HG03342 (cell line): ENCODE data around the gene OTOA.
"Not testable (repeated sequence)": the region's sequence is repeated elsewhere in the genome, so short reads cannot be mapped to it uniquely, and the experiment has no call there.

Experiments used
- ATAC-seq: cut with Tn5 transposase; IDR thresholded peaks from one replicate; pipeline ENCODE4 v1.9.1; 2021; ENCODE audit warnings: mild to moderate bottlenecking, moderate library complexity; ENCODE audit not compliant: unreplicated experiment

OTOA gene

GRCh38 chr16:21663889-21664647 lies at the start of gene OTOA:
Gene OTOA (plus strand): TSS chr16:21663968. CDS start chr16:21678515, 14,547 bp downstream.
- no peak for ATAC-seq

GRCh38 chr16:21614896-21615295 lies 48.9 kb upstream of the OTOA start:
- ATAC-seq = no peak

- ATAC-seq = no peak
Observed at GRCh38 chr16:21617607-21618006, 46.2 kb upstream of the OTOA start.

DNA sequence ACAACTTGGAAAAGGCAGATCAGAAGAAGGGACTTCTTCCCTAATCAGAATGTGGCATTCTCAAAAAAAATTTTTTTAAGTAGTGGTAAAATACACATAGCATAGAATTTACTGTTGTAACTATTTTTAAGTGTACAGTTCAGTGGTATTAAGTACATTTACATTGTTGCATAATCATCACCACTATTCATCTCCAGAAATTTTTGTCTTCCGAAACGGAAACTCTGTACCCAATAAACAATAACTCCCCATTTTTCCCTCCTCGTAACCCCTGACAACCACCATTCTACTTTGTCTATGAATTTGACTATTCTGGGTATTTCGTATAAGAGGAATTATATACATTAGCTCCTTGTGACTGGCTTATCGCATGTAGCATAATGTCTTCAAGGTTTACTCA lies 45.5 kb upstream of the OTOA start:
- no peak for ATAC-seq

DNA sequence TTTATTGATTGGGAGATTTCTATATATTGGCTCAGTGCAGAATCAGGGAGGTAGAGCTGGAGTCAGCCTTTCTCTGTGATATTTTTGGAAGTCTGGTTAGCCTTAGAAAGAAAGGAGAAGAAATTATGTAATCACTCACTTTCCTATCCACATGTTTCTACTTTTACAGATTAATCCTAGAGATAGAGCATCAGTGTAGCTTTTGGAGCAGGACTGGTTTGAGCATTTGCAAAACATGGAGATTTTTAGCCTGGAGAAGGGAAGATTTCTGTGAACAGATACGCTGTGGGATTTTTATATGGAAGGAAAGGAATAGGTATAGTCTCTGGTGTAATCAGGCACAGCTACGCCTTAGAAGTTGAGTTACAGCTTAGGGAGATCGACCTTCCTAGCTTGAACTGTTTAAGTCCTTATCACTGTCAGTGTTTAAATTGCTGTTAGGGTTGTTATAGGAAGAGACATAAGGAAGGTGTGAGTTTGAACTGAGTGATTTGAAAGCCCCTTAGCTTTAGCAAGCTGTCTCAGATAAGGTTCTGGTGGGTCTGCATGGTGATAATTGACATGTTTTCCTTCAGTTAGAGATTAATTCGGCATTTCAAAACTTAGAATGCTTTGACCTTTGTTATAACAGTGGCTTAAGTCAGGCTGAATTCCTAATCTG lies 43.9 kb upstream of the OTOA start:
- no peak for ATAC-seq

DNA sequence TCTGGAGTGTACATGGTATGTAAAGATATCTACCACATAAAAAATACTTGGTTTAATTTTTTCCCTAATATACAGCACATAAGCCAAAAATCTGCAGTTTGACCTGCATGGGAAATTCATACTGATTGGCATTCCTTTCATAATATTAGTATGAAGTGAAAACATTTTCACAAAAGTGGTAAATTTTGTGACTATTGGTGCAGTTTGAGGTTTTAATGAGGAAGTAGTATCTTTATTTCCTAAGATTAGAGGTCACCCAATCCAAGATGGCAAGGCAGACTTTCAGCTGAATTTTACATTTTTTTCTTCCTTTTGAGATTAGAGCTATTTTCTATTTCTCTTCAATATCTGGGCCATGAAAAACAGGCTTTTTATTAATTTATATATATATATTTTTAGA lies 43.2 kb upstream of the OTOA start:
- no peak for ATAC-seq

DNA sequence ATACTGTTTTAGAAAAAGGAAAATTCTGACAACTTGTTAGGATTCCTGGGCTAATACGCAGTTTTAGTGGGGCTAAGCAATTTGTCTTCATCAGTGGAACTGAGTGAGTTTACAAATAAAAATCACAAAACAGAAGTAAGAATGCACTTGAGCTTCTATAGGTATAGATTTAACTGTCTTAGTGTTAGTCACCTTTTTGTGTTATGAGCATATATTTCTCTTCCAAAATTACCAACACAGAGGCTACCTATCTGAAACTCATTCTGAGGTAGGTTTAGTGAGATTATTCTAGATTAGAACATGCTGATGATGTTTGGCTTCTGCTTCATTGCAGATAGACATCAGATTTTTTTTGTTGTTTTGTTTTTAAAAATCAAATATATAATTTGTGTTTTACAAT lies 41.2 kb upstream of the OTOA start:
- no peak for ATAC-seq

GRCh38 chr16:21625026-21625425 lies 38.7 kb upstream of the OTOA start:
- no peak for ATAC-seq

DNA sequence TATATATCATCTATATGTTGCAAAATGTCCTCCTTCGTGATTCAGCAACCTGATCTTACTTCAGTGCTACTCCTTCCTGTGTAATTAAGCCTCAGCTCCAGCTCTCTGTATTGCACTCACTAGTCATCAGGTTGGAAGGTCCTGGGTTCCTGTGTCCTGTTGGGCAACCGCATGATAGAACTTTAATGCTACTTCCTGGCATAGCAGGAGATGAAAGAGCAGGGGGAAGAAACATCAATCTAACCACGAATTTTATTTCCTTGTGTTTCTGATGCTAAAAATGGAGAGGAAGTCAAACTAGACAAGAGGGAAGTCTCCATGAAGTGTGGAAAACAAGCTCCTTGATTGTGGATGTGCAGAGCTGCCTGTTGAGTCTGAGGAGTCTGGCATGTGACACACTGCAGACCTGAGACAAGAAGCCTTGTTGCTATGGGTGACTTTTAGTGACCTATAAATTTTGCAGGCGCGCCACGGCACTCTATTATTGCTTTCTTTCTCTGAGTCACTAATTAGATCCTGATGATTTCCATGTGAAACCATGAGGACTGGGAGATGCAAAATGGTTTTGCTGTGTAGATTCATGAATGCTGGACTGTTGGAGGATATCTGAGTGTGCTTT lies 37.0 kb upstream of the OTOA start:
- ATAC-seq = no peak

- no peak for ATAC-seq
Observed at GRCh38 chr16:21628121-21628726, 35.5 kb upstream of the OTOA start.

DNA sequence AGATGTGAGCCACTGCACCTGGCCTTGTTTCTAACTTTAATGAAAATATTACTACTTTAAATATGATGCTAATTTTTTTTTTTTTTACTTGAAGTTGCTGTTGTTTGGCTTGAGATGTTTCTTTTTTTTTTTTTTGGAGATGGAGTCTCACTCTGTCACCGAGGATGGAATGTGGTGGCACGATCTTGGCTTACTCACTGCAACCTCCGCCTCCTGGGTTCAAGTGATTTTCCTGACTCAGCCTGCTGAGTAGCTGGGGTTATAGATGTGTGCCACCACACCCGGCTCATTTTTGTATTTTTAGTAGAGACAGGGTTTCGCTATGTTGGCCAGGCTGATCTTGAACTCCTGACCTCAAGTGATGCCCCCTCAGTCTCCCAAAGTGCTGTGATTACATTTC lies 35.0 kb upstream of the OTOA start:
- no peak for ATAC-seq

- ATAC-seq = not testable (repeated sequence)
Observed at GRCh38 chr16:21629616-21630539, 33.9 kb upstream of the OTOA start.

DNA sequence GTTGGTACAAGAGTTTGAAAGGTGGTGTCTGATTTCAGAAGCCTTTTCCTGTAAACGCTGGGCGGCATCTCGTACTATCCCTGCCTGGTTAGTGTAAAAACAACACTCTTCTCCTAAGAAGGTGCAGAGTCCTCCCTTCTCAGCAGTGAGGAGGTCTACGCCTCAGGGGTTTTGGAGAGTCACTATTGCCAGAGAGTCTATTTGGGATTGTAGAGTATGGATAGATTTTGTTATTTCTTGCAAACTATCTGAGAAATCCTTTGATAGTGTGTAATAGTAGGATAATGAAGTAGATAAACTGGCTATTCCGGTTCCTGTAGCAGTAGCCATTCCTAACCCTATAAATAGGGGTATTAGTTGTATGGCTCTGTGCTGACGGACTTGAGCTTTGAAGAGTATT lies 32.9 kb upstream of the OTOA start:
- not testable (repeated sequence) for ATAC-seq

- not testable (repeated sequence) for ATAC-seq
Observed at GRCh38 chr16:21631376-21631775, 32.4 kb upstream of the OTOA start.

- ATAC-seq = not testable (repeated sequence)
Observed at GRCh38 chr16:21631951-21632575, 31.7 kb upstream of the OTOA start.

- no peak for ATAC-seq
Observed at GRCh38 chr16:21634216-21634615, 29.6 kb upstream of the OTOA start.

DNA sequence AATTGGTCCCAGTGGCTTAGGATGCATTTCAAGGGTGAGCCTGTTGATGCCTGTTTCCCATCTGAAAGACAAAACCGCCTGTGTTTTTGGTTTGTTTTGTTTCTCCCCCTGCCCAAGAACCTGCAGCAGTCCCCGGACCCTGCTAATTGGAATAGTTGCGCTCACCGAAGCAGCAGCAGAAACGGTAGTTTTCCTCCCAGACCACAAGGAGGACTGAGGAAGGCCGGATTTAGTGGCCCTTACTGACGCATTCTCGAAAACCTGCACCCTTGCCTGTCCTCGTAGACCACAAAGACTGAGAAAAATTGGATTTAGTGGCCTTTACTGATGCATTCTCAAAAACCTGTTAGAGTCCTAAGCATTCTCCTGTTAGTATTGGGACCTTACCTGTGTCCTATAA lies 28.1 kb upstream of the OTOA start:
- not testable (repeated sequence) for ATAC-seq

GRCh38 chr16:21637032-21637968 lies 26.5 kb upstream of the OTOA start:
- ATAC-seq = no peak

DNA sequence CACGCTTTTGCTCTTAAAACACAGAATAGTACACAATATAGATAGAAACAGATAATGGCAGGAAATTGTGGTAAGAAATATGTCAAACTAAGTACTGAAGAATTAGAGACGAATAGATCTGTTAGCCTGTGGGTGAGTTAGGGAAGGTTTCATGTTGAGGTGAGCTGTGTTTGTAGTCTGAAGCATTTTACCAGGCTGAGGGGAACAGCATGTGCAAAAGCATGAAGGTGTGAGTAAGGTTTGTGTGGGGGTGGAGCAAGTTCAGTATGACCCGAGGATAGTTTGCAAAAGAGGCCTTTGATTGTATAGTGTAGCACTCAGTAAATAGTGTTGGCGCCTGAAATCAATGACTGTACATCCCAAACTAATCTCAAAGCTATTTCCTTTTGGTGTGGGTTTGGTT lies 25.2 kb upstream of the OTOA start:
- no peak for ATAC-seq
